Caco-2 (cell line): Measurements from ENCODE around the gene ADM5. TPM values are rescaled to one million over a fixed set of nuclear protein-coding genes. Genes with fewer than 3 reads are reported as not detected.

Source experiments
- BruUV-seq: library from RNA; stranded (reverse); fragments of 400-500 nt; replicated peaks from 2 replicates; lab custom pipeline; 2021; lab: Mats Ljungman, UMichigan
- CTCF ChIA-PET: fragments of 300-600 bp; sonication (Branson Sonifier 250); formaldehyde crosslinking; loops from one replicate; lab custom pipeline; 2022; ENCODE audit warnings: antibody characterized with exemption; lab: Charles Lee
- POLR2A ChIA-PET: fragments of 300-600 bp; sonication (Branson Sonifier 250); formaldehyde crosslinking; loops from one replicate; lab custom pipeline; 2022; ENCODE audit warnings: antibody characterized with exemption; lab: Charles Lee
- DNase-seq, 2 experiments: peaks; one replicate each; pipeline versions ENCODE4 v3.0.0 to v3.0.0-alpha.2; 2020 to 2022
- H3K27me3 ChIP-seq: replicated peaks from 2 replicates; pipeline ENCODE4 v1.6.0; 2011; ENCODE audit warnings: low read length; ENCODE audit not compliant: control insufficient read depth, insufficient read depth
- H3K36me3 ChIP-seq: 2 replicates; pipeline ENCODE4 v1.5.1; 2011; ENCODE audit warnings: low read length; ENCODE audit not compliant: control insufficient read depth, insufficient read depth
- H3K4me1 ChIP-seq: fragments of 250-450 bp; sonication (Bioruptor Pico); 2 replicates; pipeline ENCODE4 v1.5.1; 2020; ENCODE audit warnings: mild to moderate bottlenecking
- H3K4me3 ChIP-seq: 2 replicates; pipeline ENCODE4 v1.5.1; 2011; ENCODE audit warnings: low read depth, mild to moderate bottlenecking, control low read depth, low read length
- H3K9me3 ChIP-seq: fragments of 250-450 bp; sonication (Bioruptor Pico); 2 replicates; pipeline ENCODE4 v1.5.1; 2020; ENCODE audit warnings: mild to moderate bottlenecking, moderate library complexity
- H3K27ac Mint-ChIP-seq: one replicate; pipeline ENCODE4 v1.8.0; 2022; ENCODE audit warnings: mixed read lengths; ENCODE audit not compliant: unreplicated experiment
- H3K27me3 Mint-ChIP-seq: one replicate; pipeline ENCODE4 v1.8.0; 2022; ENCODE audit warnings: mixed read lengths; ENCODE audit not compliant: insufficient read depth, unreplicated experiment
- H3K36me3 Mint-ChIP-seq: one replicate; pipeline ENCODE4 v1.8.0; 2022; ENCODE audit warnings: mild to moderate bottlenecking, mixed read lengths; ENCODE audit not compliant: insufficient read depth, unreplicated experiment
- H3K4me1 Mint-ChIP-seq: one replicate; pipeline ENCODE4 v1.8.0; 2022; ENCODE audit warnings: low read depth, mixed read lengths; ENCODE audit not compliant: unreplicated experiment
- H3K4me3 Mint-ChIP-seq: one replicate; pipeline ENCODE4 v1.8.0; 2022; ENCODE audit warnings: mild to moderate bottlenecking, moderate library complexity, mixed read lengths; ENCODE audit not compliant: unreplicated experiment
- H3K9me3 Mint-ChIP-seq: one replicate; pipeline ENCODE4 v1.8.0; 2022; ENCODE audit warnings: mixed read lengths; ENCODE audit not compliant: unreplicated experiment
- intact Hi-C: fragments of 100-400 bp; cut with micrococcal nuclease; formaldehyde crosslinking; loops from one replicate; pipeline ENCODE4 v1.10.0; 2022; ENCODE audit not compliant: unreplicated experiment
- microRNA-seq: library from miRNA; unstranded; fragments of <30 nt; microRNA quantifications from one replicate; pipeline ENCODE4 v1.2.0, GENCODE V29; 2022
- total RNA-seq: library from RNA; stranded (reverse); gene quantifications from 2 replicates; pipeline ENCODE4 v1.2.3, GENCODE V29; 2022
- TF ChIP-seq, protein P1 (sequence below), 2 experiments: fragments of 200-600 bp in 1 of 2; IDR thresholded peaks; 1 replicate in 1 of 2; 2 replicates in 1 of 2; pipeline versions ENCODE4 v1.5.1 to v1.8.0; 2011 to 2022; ENCODE audit warnings: antibody characterized with exemption in 1 of 2, control low read depth in 1 of 2, inconsistent platforms in 1 of 2, low read depth in 1 of 2, low read length in 1 of 2, mild to moderate bottlenecking in 1 of 2, moderate library complexity in 1 of 2; ENCODE audit not compliant: insufficient read depth in 1 of 2, severe bottlenecking in 1 of 2, unreplicated experiment in 1 of 2

The ADM5 gene
- total RNA-seq, 1 experiment from 2014 or later = 8.5 TPM

DNA sequence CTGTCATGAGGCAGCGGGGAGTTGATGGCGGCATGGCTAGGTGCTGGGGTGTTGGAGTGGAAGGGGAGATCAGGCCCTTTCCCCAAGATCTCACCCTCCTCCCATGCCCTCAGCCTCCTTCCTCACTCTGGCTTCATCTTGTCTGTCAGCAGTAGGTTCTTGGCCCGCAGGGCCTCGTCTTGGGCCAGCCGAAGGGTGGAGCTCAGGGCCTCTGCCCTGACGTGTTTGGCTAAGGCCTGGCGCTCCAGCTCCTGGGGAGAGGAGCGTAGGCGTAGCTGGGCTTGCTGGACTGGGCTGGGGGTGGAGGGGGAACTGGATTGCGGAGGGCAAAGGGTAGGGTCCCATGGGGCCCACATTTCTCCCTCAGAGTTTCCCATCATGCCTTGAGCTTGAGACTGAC is 50.5 kb downstream of the ADM5 start:
- no peaks in the 10 kb centered on the region for H3K36me3 Mint-ChIP-seq
- H3K4me3 Mint-ChIP-seq = no peak overlapping the region
- no peaks in the 10 kb centered on the region for H3K27me3 Mint-ChIP-seq
- H3K4me3 ChIP-seq = no peak overlapping the region
- BruUV-seq = no TSS peak
- peaks cover 6% of the 10 kb centered on the region for H3K9me3 Mint-ChIP-seq
- H3K4me1 Mint-ChIP-seq = no peaks in the 10 kb centered on the region
- TF ChIP-seq, protein P1, sequence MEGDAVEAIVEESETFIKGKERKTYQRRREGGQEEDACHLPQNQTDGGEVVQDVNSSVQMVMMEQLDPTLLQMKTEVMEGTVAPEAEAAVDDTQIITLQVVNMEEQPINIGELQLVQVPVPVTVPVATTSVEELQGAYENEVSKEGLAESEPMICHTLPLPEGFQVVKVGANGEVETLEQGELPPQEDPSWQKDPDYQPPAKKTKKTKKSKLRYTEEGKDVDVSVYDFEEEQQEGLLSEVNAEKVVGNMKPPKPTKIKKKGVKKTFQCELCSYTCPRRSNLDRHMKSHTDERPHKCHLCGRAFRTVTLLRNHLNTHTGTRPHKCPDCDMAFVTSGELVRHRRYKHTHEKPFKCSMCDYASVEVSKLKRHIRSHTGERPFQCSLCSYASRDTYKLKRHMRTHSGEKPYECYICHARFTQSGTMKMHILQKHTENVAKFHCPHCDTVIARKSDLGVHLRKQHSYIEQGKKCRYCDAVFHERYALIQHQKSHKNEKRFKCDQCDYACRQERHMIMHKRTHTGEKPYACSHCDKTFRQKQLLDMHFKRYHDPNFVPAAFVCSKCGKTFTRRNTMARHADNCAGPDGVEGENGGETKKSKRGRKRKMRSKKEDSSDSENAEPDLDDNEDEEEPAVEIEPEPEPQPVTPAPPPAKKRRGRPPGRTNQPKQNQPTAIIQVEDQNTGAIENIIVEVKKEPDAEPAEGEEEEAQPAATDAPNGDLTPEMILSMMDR (IDR thresholded peaks at IDR 0.05; ENCODE audit: insufficient read depth in 1 of 2, low read depth in 1 of 2, low read length in 1 of 2, severe bottlenecking in 1 of 2, unreplicated experiment in 1 of 2) = no peak
- no peak for DNase-seq
- no peaks in the 10 kb centered on the region for H3K27me3 ChIP-seq
- H3K9me3 ChIP-seq = no peaks in the 10 kb centered on the region
- ChIA-PET CTCF (interaction anchor here (0.7 kb wide), 1 partner anchor 53 kb away, joined by 3 read pairs; no protein-coding TSS in a partner anchor), POLR2A (no interaction called here)
- intact Hi-C loops = no loop called here
- H3K4me1 ChIP-seq = no peaks in the 10 kb centered on the region
- H3K27ac Mint-ChIP-seq = no peak overlapping the region
- no peaks in the 10 kb centered on the region for H3K36me3 ChIP-seq

Small RNA genes within 50 kb of the gene (microRNA-seq; reads per million reads assigned to microRNA genes)
- gene MIR5088 = 1.5 reads per million

Other genes starting within 250 kb of the ADM5 start
- gene SLC17A7, start 248.1 kb upstream of the ADM5 start, total RNA-seq = 0.21 and 0.36 TPM in 2 replicates
- gene PIH1D1, start 237.8 kb upstream of the ADM5 start, total RNA-seq = 150 and 167 TPM in 2 replicates
- gene ALDH16A1, start 236.4 kb upstream of the ADM5 start, total RNA-seq = 42.1 and 45.0 TPM in 2 replicates
- 2.1 and 2.4 TPM in 2 replicates for gene FLT3LG, start 215.4 kb upstream of the ADM5 start, total RNA-seq
- gene RPL13A, start 202.0 kb upstream of the ADM5 start, total RNA-seq = 2,726 and 2,880 TPM in 2 replicates
- 2,065 and 2,191 TPM in 2 replicates for gene RPS11, start 193.2 kb upstream of the ADM5 start, total RNA-seq
- gene FCGRT, start 176.9 kb upstream of the ADM5 start, total RNA-seq = 135 and 136 TPM in 2 replicates
- gene RCN3, start 161.6 kb upstream of the ADM5 start, total RNA-seq = 6.6 and 7.0 TPM in 2 replicates
- 74.7 and 77.7 TPM in 2 replicates for gene NOSIP, start 109.0 kb upstream of the ADM5 start, total RNA-seq
- 7.7 and 8.4 TPM in 2 replicates for gene PRRG2, start 108.3 kb upstream of the ADM5 start, total RNA-seq
- gene PRR12, start 98.4 kb upstream of the ADM5 start, total RNA-seq = 38.8 and 40.5 TPM in 2 replicates
- 10.6 and 11.3 TPM in 2 replicates for gene RRAS, start 49.5 kb upstream of the ADM5 start, total RNA-seq
- gene SCAF1, start 47.4 kb upstream of the ADM5 start, total RNA-seq = 83.4 and 89.5 TPM in 2 replicates
- 125 and 131 TPM in 2 replicates for gene IRF3, start 23.7 kb upstream of the ADM5 start, total RNA-seq
- gene BCL2L12, start 23.7 kb upstream of the ADM5 start, total RNA-seq = 103 and 111 TPM in 2 replicates
- 326 and 343 TPM in 2 replicates for gene PRMT1, start 12.3 kb upstream of the ADM5 start, total RNA-seq
- gene CPT1C, start 1.5 kb downstream of the ADM5 start, total RNA-seq = 1.9 and 2.0 TPM in 2 replicates
- gene TSKS, start 73.7 kb downstream of the ADM5 start, total RNA-seq = not detected in 2 replicates
- 107 and 126 TPM in 2 replicates for gene AP2A1, start 77.4 kb downstream of the ADM5 start, total RNA-seq
- gene FUZ, start 123.7 kb downstream of the ADM5 start, total RNA-seq = 0.75 and 0.93 TPM in 2 replicates
- gene MED25, start 128.7 kb downstream of the ADM5 start, total RNA-seq = 102 and 104 TPM in 2 replicates
- 209 and 224 TPM in 2 replicates for gene PTOV1, start 161.6 kb downstream of the ADM5 start, total RNA-seq
- gene PNKP, start 178.0 kb downstream of the ADM5 start, total RNA-seq = 130 and 147 TPM in 2 replicates
- 64.6 and 77.6 TPM in 2 replicates for gene AKT1S1, start 187.8 kb downstream of the ADM5 start, total RNA-seq
- gene TBC1D17, start 188.1 kb downstream of the ADM5 start, total RNA-seq = 55.3 and 56.5 TPM in 2 replicates
- 0.61 and 1.1 TPM in 2 replicates for gene IL4I1, start 207.3 kb downstream of the ADM5 start, total RNA-seq
- gene ATF5, start 239.6 kb downstream of the ADM5 start, total RNA-seq = 47.3 and 64.0 TPM in 2 replicates
- 116 and 118 TPM in 2 replicates for gene NUP62, start 239.9 kb downstream of the ADM5 start, total RNA-seq